HG03432 (cell line): ENCODE data around the gene NPY4R2.
"Not testable (repeated sequence)": the region's sequence is repeated elsewhere in the genome, so short reads cannot be mapped to it uniquely, and the experiment has no call there.

Source experiments
- ATAC-seq: cut with Tn5 transposase; IDR thresholded peaks from one replicate; pipeline ENCODE4 v1.9.1; 2021; ENCODE audit warnings: mild to moderate bottlenecking, moderate library complexity; ENCODE audit not compliant: unreplicated experiment

The NPY4R2 gene

DNA sequence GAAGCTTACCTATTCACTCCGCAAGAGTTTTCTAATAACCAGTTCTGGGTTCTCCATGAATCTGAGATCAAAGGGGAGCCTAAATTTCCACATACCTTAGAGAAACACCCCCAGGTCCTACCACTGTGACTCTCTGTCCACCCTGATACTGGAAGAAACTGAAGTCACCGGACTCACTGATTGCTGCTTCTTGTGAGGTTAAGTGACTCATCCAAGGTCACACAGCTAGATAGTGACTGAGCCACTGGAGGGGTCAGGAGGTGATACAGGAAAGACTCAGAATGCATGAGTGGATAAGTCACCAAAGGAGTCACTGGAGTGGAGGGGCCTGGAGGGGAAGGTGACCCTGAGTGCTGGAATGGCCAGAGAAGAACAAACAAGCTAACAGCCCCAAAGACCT is 9.8 kb downstream of the NPY4R2 start:
- ATAC-seq, result not testable (repeated sequence)

DNA sequence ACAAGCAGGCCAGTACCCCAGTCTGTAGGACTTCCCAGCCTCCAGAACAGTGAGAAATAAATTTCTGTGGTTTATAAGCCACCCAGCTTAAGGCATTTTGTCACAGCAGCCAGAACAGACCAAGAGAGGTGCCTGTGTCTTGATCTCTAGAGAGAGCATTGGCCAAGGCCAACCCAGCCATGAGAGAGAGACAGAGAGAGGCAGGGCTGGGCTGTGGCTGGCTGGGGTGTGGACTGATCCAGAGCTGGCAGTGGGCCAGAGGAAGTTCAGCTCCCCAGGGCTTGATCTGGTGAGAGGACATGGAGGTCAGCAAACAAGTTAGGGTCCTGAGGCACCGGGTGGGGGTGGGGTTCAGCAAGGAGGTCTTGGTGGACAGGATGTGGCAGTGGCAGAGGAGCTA is 14.4 kb downstream of the NPY4R2 start:
- not testable (repeated sequence) for ATAC-seq

DNA sequence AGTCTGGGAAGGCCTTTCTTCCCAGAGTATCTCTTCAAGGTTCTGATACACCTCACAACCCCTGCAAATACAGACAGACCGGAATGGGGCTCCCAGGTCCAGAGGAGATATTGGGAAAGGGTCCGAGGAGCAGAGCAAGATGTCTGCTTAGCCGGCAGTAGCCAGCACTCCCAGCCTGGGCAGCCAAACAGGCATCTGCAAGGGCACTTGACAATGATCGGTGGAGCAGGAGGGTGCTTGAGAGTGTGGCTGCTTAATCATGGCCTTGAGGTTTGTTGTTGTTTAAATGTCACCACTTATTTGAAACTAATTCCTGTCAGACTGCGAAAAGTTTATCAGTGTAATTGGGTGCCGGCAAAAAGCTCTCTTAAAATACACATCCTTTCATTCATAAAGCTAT is 15.0 kb downstream of the NPY4R2 start:
- ATAC-seq, result not testable (repeated sequence)

GRCh38 chr10:47936772-47937228 is 18.3 kb downstream of the NPY4R2 start:
- ATAC-seq, result not testable (repeated sequence)

DNA sequence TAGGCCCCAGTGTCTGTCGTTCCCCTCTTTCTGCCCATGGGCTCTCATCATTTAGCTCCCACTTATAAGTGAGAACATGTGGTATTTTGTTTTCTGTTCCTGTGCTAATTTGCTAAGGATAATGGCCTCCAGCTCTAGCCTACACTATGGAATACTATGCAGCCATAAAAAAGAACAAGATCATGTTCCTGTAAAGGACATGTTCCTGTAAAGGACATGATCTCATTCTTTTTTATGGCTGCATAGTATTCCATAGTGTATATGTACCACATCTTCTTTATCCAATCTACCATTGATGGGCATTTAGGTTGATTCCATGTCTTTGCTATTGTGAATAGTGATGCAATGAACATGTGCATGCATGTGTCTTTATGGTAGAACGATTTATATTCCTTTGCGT is 19.2 kb downstream of the NPY4R2 start:
- not testable (repeated sequence) for ATAC-seq

DNA sequence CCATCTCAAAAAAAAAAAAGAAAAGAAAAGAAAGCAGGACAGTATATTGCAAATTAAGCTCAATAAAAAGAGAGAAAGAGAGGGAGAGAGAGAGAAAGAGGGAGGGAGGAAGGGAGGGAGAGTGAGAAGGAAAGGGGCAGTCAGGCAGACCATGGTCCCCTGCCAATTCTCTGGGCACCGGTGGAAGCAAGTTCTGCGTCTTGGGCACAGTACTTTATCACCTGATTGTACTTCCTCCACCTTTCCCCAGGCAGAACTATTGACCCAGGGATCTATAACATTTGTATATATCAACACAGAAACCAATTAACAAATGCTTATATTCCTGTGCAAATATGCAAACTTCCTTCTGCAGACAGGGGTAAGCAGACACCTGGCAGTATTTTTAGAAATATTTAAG is 22.4 kb downstream of the NPY4R2 start:
- not testable (repeated sequence) for ATAC-seq

GRCh38 chr10:47941379-47941778 is 22.9 kb downstream of the NPY4R2 start:
- ATAC-seq, result not testable (repeated sequence)

- ATAC-seq, result not testable (repeated sequence)
These were observed 24.0 kb downstream of the NPY4R2 start for GRCh38 chr10:47942351-47943019.

DNA sequence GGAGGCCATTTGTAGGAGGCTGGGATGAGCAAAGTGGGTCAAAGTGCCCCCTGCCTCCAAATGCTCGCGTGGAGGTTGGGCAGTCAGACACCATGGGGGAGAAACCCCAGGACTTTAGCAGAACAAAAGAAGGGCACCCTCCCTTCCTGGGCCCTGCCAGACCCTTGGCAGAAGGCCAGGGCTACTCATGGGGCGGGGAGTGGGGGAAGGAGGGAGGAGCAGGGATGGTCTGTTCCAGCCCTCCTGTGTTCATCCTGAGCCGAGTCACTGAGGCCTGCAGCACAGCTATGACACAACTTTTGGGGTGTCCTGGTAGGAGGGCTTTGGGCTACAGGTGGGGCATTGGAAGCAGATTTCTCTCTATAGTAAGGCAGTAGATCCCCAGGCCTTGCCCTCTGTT is 24.9 kb downstream of the NPY4R2 start:
- ATAC-seq, result not testable (repeated sequence)

GRCh38 chr10:47947424-47947823 is 29.0 kb downstream of the NPY4R2 start:
- ATAC-seq, result not testable (repeated sequence)

DNA sequence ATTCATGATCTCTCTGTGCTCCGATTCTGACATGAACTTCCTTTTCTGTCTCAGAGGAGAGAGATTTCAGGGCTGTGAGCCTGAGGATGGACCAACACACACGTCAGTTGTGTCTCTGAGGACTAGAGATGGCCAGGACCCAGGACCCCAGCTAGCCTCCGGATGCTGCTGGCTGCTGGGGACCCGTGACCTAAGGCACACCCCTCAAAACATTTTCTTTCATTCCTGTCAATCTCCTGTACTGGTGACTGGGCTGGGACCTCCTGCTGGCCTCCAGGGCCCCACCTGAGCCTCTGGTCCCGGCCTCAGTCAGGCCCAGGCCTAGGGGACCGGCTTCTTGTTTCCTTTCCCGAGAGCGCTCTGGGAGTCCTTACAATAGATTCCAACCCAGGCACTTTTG is 38.7 kb downstream of the NPY4R2 start:
- ATAC-seq, result not testable (repeated sequence)

- ATAC-seq, result not testable (repeated sequence)
These were observed 41.2 kb downstream of the NPY4R2 start for GRCh38 chr10:47959677-47960076.

DNA sequence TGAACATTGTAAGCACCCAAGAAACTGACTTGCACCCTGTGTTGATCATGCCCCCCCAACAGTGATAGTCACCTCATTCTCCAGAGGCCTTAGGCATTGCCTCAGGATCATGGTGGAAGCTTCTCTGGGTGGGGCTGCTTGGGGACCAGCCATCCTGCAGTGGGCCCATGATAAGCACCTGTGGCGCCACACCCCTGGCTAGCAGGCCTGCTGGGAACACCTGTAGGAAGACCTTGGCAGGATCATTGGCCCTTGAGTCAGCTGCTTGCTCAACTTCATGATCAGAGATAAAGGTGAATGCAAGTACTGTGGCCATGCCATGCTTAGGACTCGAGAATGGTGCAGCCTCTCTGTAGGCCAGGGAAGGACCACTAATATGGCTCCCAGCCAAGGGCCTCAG is 42.2 kb downstream of the NPY4R2 start:
- ATAC-seq, result not testable (repeated sequence)

- ATAC-seq, result not testable (repeated sequence)
These were observed 44.3 kb downstream of the NPY4R2 start for GRCh38 chr10:47962785-47963184.

DNA sequence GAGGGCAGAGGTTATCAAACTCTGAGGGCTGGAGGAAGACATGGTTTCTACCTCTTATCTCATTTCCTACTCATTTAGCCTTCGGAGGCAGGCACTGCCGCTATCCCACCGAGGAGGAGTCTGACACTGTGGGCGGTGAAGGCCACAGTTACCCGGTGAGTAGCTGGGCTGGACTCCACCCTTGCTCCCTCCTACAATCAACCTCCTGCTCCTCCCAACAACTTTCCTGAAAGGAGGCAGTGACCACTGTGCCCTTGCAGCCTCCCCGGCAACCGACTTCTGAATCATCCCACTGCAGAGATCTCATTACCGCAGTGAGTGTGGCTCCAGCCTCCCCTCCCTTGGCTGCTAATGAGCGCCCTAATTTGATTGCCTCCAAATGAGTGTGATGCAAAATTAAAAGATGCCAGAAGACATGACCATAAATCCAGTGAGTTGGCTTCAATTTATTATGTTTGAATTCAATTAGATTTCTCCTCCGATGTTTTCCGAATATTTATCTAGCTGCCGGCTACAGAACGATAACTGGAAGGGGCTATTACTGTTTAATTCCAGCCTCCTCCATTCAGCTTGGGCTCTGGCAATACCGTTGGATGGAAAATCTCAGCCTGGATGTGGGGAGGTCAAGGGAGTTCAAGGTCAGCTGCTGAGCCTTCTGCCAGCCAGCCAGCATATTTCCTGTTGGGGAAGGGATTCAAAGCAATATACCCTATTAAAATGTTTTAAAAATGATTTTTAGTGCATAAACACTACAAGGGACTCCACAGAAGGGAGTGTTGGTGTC is 46.0 kb downstream of the NPY4R2 start:
- ATAC-seq, result not testable (repeated sequence)

GRCh38 chr10:47968988-47969387 is 50.5 kb downstream of the NPY4R2 start:
- ATAC-seq, result peak; percentile 74

DNA sequence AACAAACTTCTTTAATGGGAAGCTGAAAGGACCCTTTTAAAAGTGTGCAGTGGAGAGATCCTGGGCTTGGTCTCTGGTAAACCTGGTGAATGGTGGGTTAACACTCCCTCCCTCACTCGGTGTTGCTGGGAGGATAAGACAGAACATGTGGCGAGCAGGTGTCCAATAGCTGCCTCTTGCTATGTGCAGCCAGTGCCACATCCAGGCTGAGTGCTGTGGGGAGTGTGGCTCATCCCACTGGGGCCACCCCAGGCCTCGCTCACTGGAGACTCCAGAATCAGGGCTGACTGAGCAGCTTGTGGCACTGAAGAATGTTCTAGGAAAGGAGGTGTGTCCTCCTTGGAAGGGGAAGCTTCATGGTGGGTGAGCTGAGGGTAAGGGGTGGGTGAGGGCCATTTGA is 51.6 kb downstream of the NPY4R2 start:
- ATAC-seq, result not testable (repeated sequence)

GRCh38 chr10:47971598-47971997 is 53.1 kb downstream of the NPY4R2 start:
- not testable (repeated sequence) for ATAC-seq

DNA sequence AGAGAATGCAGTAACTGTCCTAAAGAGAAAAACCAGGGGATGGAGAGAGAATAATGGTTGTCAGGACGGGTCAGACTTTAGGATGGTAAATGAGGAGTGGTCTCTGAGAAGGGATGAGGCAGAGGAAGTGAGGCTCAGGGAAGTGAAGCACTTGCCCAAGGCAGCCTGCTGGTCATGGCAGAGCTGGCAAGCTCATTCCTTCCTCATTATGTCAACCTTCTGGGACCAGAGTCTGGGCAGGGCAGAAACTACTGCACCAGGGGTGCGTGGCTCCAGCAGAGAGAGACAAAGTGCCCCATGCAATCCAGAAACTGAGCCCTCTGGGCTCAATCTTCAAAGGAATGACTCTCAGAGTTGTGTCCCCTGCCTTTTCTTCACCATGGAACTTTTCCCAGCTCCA is 53.6 kb downstream of the NPY4R2 start:
- not testable (repeated sequence) for ATAC-seq
